ENCODE data around the gene MGME1.

MGME1 gene

GRCh38 chr20:17968366-17969277 is at the start of gene MGME1, which contains the start of gene SNX5:
MGME1 (plus strand) TSS chr20:17969018; CDS start chr20:17969860, 842 bp downstream.
SNX5 (minus strand) TSS chr20:17968794; CDS start chr20:17968425, 369 bp downstream.
- DNase-seq (ENCODE audit: low read depth): peak; percentile 97

- no peak for DNase-seq (ENCODE audit: low read depth)
Observed at GRCh38 chr20:17919149-17919548, 49.7 kb upstream of the MGME1 start.

GRCh38 chr20:17921774-17922173 is 47.0 kb upstream of the MGME1 start:
- DNase-seq (ENCODE audit: low read depth): no peak

- DNase-seq (ENCODE audit: low read depth): no peak
Observed at GRCh38 chr20:17925141-17925939, 43.5 kb upstream of the MGME1 start.

GRCh38 chr20:17925940-17926300 is 42.9 kb upstream of the MGME1 start:
- DNase-seq (ENCODE audit: low read depth): no peak

GRCh38 chr20:17928211-17928611 is 40.6 kb upstream of the MGME1 start:
- no peak for DNase-seq (ENCODE audit: low read depth)

- no peak for DNase-seq (ENCODE audit: low read depth)
Observed at GRCh38 chr20:17928633-17929311, 40.0 kb upstream of the MGME1 start.

- no peak for DNase-seq (ENCODE audit: low read depth)
Observed at GRCh38 chr20:17931513-17931912, 37.3 kb upstream of the MGME1 start.

- no peak for DNase-seq (ENCODE audit: low read depth)
Observed at GRCh38 chr20:17932396-17932795, 36.4 kb upstream of the MGME1 start.

- no peak for DNase-seq (ENCODE audit: low read depth)
Observed at GRCh38 chr20:17933121-17933520, 35.7 kb upstream of the MGME1 start.

- DNase-seq (ENCODE audit: low read depth): no peak
Observed at GRCh38 chr20:17933711-17934110, 35.1 kb upstream of the MGME1 start.

GRCh38 chr20:17934141-17934862 is 34.5 kb upstream of the MGME1 start:
- DNase-seq (ENCODE audit: low read depth): no peak

- DNase-seq (ENCODE audit: low read depth): no peak
Observed at GRCh38 chr20:17935186-17935585, 33.6 kb upstream of the MGME1 start.

- DNase-seq (ENCODE audit: low read depth): no peak
Observed at GRCh38 chr20:17935761-17936160, 33.1 kb upstream of the MGME1 start.

GRCh38 chr20:17936286-17936760 is 32.5 kb upstream of the MGME1 start:
- DNase-seq (ENCODE audit: low read depth): no peak

GRCh38 chr20:17936761-17937732 is 31.8 kb upstream of the MGME1 start:
- no peak for DNase-seq (ENCODE audit: low read depth)

- peak; percentile 8 for DNase-seq (ENCODE audit: low read depth)
Observed at GRCh38 chr20:17938871-17939619, 29.8 kb upstream of the MGME1 start.

- no peak for DNase-seq (ENCODE audit: low read depth)
Observed at GRCh38 chr20:17939622-17940223, 29.1 kb upstream of the MGME1 start.
